ENCODE measurements around the gene HPS5.

DNA sequence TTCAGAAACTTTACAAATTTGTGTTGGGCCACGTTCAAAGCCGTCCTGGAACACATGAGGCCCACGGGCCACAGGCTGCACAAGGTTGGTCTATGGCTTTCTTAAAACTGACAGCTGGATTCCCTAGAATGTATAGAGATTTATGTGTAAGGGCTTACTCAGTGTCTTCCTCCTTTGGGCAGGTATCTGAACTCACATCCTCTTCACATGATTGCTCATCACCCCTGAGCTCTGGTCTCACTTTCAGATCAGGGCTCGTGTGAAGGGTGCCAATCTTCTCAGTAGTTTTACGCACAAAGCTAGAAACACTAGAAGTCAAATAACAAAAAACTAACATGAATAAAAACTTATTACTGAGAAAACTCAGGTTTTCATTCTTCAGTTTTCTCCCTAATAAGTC is 27.1 kb downstream of the HPS5 start:
- TF ChIP-seq CTCF (IDR thresholded peaks at IDR 0.05), result no peak
- TF ChIP-seq POLR2A (IDR thresholded peaks at IDR 0.05), result no peak
